Renal pelvis (tissue), 4 donors: ENCODE measurements around the gene ITGAE. TPM values are rescaled to one million over a fixed set of nuclear protein-coding genes. Genes with fewer than 3 reads are reported as not detected.
A peak's percentile ranks its signal among the peaks of the same experiment; 100 is the strongest.

Experiments used
- DNase-seq: peaks from one replicate; pipeline ENCODE4 v3.0.0-alpha.2; 2013
- polyA plus RNA-seq, 3 donors: library from polyadenylated mRNA; unstranded; fragments of 120-200 nt; gene quantifications; one replicate each; pipeline ENCODE4 v1.2.1, GENCODE V29; 2013; ENCODE audit not compliant: insufficient read length in 3 of 3

Gene ITGAE
- polyA plus RNA-seq, 3 donors = 38.2 to 46.5 (median 42.7) TPM

GRCh38 chr17:3678095-3678820, 122.7 kb downstream of the ITGAE start:
- DNase-seq = no peak

DNA sequence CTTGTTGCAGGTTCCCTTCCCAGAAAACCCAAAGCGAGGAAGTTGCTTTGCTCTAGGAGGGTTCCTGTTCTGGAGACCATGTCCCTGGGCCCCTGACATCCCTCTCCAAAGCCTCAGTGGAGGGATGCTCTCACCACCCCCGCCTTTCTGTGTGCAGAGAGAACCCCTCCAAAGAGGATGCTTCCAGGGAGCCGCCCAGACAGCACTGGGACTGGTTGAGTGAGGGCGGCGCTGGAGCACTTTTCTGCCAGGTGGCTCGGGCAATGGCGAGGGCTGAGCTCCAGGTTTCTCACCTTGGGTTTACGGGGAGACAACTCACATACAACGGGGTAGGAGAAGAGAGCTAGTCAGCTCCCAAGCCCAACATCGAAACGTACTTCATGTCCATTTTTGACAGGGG, 125.1 kb downstream of the ITGAE start:
- no peak for DNase-seq

DNA sequence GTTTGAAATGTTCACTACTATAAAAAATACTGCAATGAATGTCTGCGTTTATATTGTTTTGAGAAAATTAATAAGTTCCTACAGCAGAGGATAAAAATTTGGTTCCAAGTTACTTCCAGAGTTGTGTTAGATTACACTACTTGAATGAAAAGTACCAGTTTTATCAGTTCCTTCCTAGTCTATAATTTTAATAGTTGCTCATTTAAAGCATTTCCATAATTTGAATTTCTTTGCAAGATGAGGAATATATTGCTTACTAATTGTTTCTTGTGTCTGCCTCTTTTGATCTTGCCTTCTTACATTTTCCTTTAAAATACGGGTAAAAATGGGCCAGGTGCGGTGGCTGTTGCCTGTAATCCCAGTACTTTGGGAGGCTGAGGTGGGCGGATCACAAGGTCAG, 128.4 kb downstream of the ITGAE start:
- no peak for DNase-seq

DNA sequence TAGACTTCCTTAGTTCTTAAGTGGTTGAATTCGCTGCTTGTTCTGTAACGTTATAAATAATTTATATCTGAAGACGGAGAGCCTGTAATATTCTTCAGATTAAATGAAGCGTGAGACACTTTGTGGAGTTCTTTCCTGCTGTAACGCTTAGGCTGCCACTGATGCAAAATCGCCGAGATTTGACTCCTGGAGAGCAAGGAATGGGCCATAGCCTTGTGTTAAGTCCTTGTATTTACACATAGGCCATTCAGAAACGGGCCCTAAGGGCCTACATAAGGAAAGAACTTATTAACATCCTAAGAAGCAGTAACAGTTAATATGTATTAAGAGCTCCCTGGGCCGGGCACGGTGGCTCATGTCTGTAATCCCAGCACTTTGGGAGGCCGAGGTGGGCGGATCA, 131.4 kb downstream of the ITGAE start:
- no peak for DNase-seq

- DNase-seq = no peak
Observed at GRCh38 chr17:3669085-3669347, 132.0 kb downstream of the ITGAE start.

- DNase-seq = peak; percentile 98
Observed at GRCh38 chr17:3668279-3669084, 132.5 kb downstream of the ITGAE start, which contains the start of the genes EMC6 and TAX1BP3. TSS of gene EMC6 (plus strand) at chr17:3668812. CDS start at chr17:3669147, 335 bp downstream. TSS of gene TAX1BP3 (minus strand) at chr17:3668578. CDS start at chr17:3668526, 52 bp downstream.

DNA sequence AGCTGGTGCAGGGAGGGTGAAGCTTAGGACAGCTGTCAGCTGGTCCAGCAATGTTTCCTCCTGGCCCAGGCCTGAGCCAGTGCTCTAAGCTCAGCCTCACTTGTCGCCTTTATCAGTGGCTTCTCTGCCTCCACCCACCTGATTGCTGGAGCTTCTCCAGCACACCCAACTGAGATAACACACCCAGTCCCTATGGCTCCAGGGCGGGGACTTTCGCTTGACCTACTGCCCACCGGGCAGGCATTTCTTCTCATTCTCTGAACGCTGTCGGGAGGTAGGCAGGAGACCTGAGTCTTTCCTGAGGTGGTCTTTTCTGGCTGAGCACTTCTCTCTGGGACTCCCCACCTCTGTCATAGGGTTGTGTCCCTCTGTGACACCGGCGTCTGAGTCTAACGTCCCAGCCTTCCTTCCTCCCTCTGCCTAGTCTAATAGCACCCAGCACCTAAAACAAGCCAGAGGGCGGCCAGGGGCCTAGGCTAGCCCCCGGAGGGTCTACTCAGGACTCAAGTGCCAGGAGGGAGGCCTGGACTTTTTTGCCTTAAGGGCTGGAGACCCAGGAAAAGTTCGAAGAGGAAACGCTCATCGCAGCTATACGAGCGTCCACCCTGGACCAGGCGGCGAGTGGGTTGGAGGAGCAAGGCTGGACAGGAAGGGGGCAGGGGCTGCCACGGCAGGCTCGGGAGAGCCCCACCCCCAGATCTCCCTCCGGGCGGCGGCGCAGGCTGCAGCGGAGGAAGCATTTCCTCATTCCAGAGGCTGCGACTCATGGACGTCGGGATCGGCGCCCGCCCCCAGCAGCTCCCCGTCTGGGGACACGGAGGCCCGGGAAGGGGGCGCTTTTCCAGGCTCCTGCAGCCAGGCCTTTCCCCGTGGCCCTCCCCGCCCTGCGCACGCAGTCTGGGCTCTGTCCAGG, 133.4 kb downstream of the ITGAE start:
- peak; percentile 88 for DNase-seq

GRCh38 chr17:3666516-3666915, 134.5 kb downstream of the ITGAE start:
- no peak for DNase-seq

- DNase-seq = no peak
Observed at GRCh38 chr17:3665834-3666233, 135.2 kb downstream of the ITGAE start.

Other genes starting within 250 kb of the ITGAE start
- 1 to 10 TPM in 2 of 3 donors, under 1 TPM in 1; 0.77 to 1.7 (median 1.4) TPM for gene TRPV3, start 243.4 kb downstream of the ITGAE start, polyA plus RNA-seq
- gene TRPV1, start 191.8 kb downstream of the ITGAE start, polyA plus RNA-seq = 10 to 100 TPM in 2 of 3 donors, 1 to 10 TPM in 1; 7.7 to 14.0 (median 10.3) TPM
- gene SHPK, start 164.9 kb downstream of the ITGAE start, polyA plus RNA-seq = 10 to 100 TPM; 13.6 to 20.8 (median 15.6) TPM
- gene CTNS, start 164.4 kb downstream of the ITGAE start, polyA plus RNA-seq = 10 to 100 TPM; 20.9 to 25.4 (median 24.5) TPM
- 100 to 1,000 TPM in 2 of 3 donors, 10 to 100 TPM in 1; 97.1 to 123 (median 109) TPM for gene TAX1BP3, start 132.6 kb downstream of the ITGAE start, polyA plus RNA-seq
- 10 to 100 TPM; 28.5 to 39.8 (median 36.7) TPM for gene EMC6, start 132.4 kb downstream of the ITGAE start, polyA plus RNA-seq
- 1 to 10 TPM; 1.3 to 2.0 (median 1.6) TPM for gene P2RX5, start 105.0 kb downstream of the ITGAE start, polyA plus RNA-seq
- gene HASPIN, start 77.3 kb downstream of the ITGAE start, polyA plus RNA-seq = 1 to 10 TPM; 3.0 to 3.8 (median 3.2) TPM
- gene NCBP3, start 45.1 kb upstream of the ITGAE start, polyA plus RNA-seq = 100 to 1,000 TPM in 2 of 3 donors, 10 to 100 TPM in 1; 75.4 to 113 (median 112) TPM
- 1 to 10 TPM; 4.1 to 4.9 (median 4.8) TPM for gene CAMKK1, start 91.9 kb upstream of the ITGAE start, polyA plus RNA-seq
- 1 to 10 TPM in 2 of 3 donors, under 1 TPM in 1; 0.89 to 1.4 (median 1.0) TPM for gene P2RX1, start 115.3 kb upstream of the ITGAE start, polyA plus RNA-seq
- 1 to 10 TPM; 5.4 to 7.2 (median 6.0) TPM for gene ATP2A3, start 163.2 kb upstream of the ITGAE start, polyA plus RNA-seq